ENCODE results near the gene PTDSS2. TPM values are rescaled to one million over a fixed set of nuclear protein-coding genes. Genes with fewer than 3 reads are reported as not detected.
A peak's percentile ranks its signal among the peaks of the same experiment; 100 is the strongest.

PTDSS2 gene
- total RNA-seq, 1 donor from 2014 or later, result 185 TPM

DNA sequence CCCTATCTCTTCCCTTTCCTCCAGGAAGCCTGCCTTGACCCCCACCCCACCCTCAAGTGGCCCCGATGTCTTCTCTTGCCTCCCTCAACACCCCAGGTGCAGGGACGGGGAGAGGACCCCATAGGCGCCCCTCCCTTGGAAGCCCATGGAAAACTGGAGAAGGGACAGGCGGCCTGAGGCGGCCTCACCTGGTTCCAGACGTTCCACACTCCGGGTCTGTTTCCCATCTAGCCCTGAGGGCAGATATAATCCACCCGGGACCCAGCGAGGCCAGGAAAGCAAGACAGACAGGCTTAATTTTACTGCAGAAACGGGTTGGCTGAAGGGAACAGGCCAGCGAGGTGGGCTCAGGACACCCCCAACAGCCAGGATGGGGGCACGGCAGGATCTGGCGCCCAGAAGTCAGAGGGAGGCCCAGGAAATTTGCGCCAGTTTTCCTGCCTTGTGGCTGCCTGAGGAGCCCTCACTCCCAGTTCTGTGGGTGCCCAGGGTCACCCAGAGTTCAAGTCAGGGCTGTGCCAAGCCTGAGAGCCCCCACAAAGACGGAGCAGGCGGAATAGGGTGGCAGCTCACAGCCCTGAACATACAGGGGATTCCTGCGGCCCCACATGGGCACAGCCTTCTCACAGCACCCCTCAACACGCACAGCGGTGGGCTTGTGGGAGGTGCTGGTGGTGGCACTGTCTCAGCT lies 32.3 kb upstream of the PTDSS2 start:
- intact Hi-C loops (cut with DNase I), result no loop called here
- H3K4me3 ChIP-seq, result peak overlapping the region in 1 of 2 donors; percentile 51
- H3K36me3 ChIP-seq, result no peaks in the 10 kb centered on the region
- no peaks in the 10 kb centered on the region for H3K4me1 ChIP-seq
- peaks cover 8% of the 10 kb centered on the region for H3K27me3 ChIP-seq
- peak in 1 of 2 donors; percentile 0 for DNase-seq (ENCODE audit: low spot score in 2 of 2)
- H3K27ac ChIP-seq, result no peak overlapping the region
- H3K9me3 ChIP-seq, result no peaks in the 10 kb centered on the region
- TF ChIP-seq, protein P1, sequence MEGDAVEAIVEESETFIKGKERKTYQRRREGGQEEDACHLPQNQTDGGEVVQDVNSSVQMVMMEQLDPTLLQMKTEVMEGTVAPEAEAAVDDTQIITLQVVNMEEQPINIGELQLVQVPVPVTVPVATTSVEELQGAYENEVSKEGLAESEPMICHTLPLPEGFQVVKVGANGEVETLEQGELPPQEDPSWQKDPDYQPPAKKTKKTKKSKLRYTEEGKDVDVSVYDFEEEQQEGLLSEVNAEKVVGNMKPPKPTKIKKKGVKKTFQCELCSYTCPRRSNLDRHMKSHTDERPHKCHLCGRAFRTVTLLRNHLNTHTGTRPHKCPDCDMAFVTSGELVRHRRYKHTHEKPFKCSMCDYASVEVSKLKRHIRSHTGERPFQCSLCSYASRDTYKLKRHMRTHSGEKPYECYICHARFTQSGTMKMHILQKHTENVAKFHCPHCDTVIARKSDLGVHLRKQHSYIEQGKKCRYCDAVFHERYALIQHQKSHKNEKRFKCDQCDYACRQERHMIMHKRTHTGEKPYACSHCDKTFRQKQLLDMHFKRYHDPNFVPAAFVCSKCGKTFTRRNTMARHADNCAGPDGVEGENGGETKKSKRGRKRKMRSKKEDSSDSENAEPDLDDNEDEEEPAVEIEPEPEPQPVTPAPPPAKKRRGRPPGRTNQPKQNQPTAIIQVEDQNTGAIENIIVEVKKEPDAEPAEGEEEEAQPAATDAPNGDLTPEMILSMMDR (IDR thresholded peaks at IDR 0.05), result no peak

DNA sequence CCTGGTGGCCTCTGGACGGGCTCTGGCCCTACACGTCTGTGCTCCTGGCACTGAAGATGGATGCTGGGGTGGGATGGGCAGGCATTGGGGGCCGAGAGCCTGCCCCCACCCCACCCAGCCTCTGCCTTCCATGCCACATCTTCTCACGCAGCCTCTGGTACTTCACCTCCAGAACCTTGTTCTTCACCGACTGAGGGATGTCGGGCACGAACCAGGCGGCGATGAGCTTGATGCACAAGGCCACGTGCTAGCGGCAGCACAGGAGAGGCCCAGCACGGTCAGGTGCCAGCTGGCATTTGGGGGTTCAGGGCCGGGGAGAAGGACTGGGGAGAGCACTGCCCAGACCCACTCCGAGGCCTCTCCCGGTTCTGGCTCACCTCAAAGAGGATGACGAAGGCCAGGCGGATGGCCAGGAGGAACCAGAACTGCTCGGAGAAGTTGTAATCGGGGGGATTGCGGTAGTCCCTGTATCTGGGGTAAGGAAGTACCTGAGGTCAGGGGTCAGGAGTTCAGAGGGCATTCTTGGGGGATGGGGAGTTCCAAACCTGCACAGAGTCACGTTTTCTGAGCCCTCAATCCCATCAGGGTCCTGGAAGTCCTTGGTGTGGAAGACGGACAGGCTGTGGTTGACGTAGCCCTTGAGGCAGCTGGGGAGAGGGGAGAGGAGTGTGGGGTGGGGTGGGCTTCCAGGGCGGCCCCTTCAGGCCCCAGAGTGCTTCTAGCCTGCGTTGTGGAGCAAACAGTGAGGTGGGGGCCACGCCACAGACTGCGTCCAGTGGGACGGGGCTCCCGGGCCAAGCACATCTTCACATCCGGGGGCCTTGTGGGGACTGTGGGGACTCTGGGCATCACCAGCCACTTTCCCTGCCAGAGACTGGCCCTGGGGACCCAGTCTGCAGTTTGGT lies 31.5 kb upstream of the PTDSS2 start:
- peaks cover 8% of the 10 kb centered on the region for H3K27me3 ChIP-seq
- H3K36me3 ChIP-seq, result no peaks in the 10 kb centered on the region
- no peaks in the 10 kb centered on the region for H3K9me3 ChIP-seq
- intact Hi-C loops (cut with DNase I), result no loop called here
- no peaks in the 10 kb centered on the region for H3K4me1 ChIP-seq
- no peak overlapping the region for H3K27ac ChIP-seq
- H3K4me3 ChIP-seq, result no peak overlapping the region
- DNase-seq (ENCODE audit: low spot score in 2 of 2), result peak in 1 of 2 donors; percentile 1
- TF ChIP-seq, protein P1 (IDR thresholded peaks at IDR 0.05), result no peak

DNA sequence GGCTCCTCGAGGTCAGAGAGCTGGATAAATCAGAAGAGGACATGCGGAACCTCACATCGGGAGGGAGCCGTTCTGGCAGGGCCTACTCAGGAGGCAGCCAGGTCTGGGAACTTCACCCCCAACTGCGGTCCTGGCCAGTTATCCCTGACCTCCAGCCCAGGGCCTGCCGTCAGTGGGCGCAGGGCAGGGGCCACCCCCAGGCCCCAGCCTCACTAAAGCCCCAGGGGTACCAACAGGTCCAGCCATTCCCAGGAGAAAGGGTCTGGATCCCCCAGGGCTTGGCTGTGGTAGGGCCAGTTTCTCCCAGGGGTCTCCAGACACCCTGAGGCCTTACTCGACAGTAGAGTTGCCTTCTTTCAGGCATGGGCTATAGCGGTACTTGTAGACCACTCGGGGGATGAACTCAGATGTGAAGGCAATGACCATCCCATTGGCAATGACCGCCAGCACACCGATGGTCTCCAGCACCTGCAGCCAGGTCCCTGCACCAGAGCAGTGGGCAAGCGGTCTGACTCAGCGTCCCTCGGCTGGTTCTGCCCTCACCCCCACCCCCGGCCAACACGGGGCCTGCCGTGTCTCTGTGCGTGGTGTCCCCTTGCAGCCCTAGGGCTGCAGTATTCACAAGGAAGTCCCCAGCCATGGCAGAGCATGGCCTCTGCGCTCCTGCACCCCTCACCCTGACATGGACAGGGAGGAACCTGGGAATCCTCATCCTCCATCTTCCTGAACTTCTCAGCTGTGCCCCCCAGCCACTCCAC lies 30.7 kb upstream of the PTDSS2 start:
- peak in 1 of 2 donors; percentile 1 for DNase-seq (ENCODE audit: low spot score in 2 of 2)
- TF ChIP-seq, protein P1 (IDR thresholded peaks at IDR 0.05), result no peak
- H3K27me3 ChIP-seq, result peaks cover 8% of the 10 kb centered on the region
- no peaks in the 10 kb centered on the region for H3K9me3 ChIP-seq
- intact Hi-C loops (cut with DNase I), result no loop called here
- no peak overlapping the region for H3K27ac ChIP-seq
- H3K4me1 ChIP-seq, result no peaks in the 10 kb centered on the region
- H3K4me3 ChIP-seq, result no peak overlapping the region
- H3K36me3 ChIP-seq, result no peaks in the 10 kb centered on the region

DNA sequence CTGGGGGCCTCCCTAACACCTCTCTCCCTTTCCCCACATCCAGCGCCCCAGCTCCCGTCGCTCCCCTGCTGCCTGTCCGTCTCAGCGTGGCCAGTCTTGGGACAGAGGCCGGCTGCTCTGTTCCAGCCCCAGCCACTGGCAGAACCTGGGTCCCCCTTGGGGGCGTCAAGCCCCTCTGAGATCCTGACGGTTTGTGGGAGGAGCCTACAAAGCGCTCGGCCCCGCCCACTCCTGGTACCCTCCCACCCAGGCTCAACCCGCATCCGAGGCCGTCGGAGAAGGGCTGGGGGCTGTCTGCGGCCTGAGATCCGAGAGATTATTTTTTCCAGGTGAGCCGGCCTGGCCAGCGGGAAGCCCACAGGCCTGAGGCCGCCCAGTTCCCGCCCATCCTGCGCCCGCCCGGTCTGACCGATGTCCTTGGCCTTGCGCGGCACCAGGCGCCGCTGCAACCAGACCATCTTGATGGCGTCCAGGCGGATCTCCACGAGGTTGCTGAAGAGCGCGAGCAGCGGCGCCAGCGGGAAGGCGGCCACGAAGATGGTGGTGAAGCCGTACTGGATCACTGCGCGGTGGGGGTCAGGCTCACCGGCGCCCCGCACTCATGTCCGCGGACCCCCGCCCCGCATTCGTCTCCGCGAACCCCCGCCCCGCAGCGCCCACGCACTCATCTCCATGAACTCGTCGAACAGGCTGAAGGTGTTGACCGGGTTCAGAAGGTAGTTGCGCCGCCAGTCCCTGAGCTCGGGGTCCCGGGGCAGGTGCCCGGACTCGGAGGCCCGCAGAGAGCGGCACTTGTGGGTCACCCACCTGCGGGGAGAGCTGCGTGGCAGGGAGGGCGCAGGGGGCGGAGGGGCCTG lies 29.8 kb upstream of the PTDSS2 start:
- Histone ChIP-seq H3K36me3 (no peaks in the 10 kb centered on the region), H3K27me3 (peaks cover 6% of the 10 kb centered on the region), H3K27ac (no peak overlapping the region), H3K9me3 (no peaks in the 10 kb centered on the region), H3K4me1 (no peaks in the 10 kb centered on the region), H3K4me3 (no peak overlapping the region)
- DNase-seq (ENCODE audit: low spot score in 2 of 2), result no peak
- TF ChIP-seq, protein P1 (IDR thresholded peaks at IDR 0.05), result no peak
- intact Hi-C loops (cut with DNase I), result no loop called here

DNA sequence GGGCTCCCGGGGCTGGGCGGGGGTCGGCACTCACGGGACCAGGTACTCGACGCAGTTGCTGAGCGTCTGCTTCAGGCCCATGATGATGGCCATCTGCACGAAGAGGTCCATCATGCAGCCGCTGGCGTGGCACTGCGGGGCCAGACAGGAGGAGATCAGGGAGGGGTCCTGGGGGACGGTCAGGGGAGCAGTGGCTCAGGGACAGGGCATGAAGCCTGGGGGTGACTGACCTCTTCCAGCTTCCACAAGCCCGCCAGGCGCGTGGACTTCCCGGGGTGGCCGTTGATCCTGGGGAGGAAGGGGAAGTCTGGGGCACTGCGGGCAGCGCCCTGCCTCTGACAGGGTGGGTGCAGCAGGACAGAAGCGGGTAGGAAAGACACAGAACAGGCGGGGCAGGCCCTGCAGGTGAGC lies 29.2 kb upstream of the PTDSS2 start:
- Histone ChIP-seq H3K9me3 (no peaks in the 10 kb centered on the region), H3K4me1 (no peaks in the 10 kb centered on the region), H3K27ac (no peak overlapping the region), H3K27me3 (peaks cover 4% of the 10 kb centered on the region), H3K36me3 (no peaks in the 10 kb centered on the region), H3K4me3 (no peak overlapping the region)
- DNase-seq (ENCODE audit: low spot score in 2 of 2), result no peak
- TF ChIP-seq, protein P1 (IDR thresholded peaks at IDR 0.05), result no peak
- intact Hi-C loops (cut with DNase I), result no loop called here
